ENCODE data around the gene IRAK2. TPM values are rescaled to one million over a fixed set of nuclear protein-coding genes. Genes with fewer than 3 reads are reported as not detected.

Gene IRAK2
- total and polyA plus RNA-seq, 9 donors: 1.1 to 2.3 (median 1.5) TPM

- Histone ChIP-seq H3K4me3 (peak within 1 kb of the TSS; percentile 75), H3K27me3 (no peaks in the 10 kb centered on the region), H3K27ac (peak within 1 kb of the TSS; percentile 81 to 91), H3K36me3 (no peaks in the 10 kb centered on the region), H3K4me1 (ENCODE audit: insufficient read depth) (peaks cover 9% of the 10 kb centered on the region), H3K9me3 (no peaks in the 10 kb centered on the region)
- TF ChIP-seq POLR2A (IDR thresholded peaks at IDR 0.05) (peak; percentile 76), EP300 (IDR thresholded peaks at IDR 0.05) (no peak)
- WGBS, 3 donors: 0% methylated on average over 43 to 80 of the region's 80 CpGs
- intact Hi-C loops (cut with DNase I): no loop called here
- peak; percentile 97 to 98 (median 98) for DNase-seq
Measured at GRCh38 chr3:10248184-10248983, 83.7 kb downstream of the IRAK2 start, which contains the start of gene TATDN2. TATDN2 (plus strand) TSS chr3:10248459; CDS start chr3:10249201, 742 bp downstream.

DNA sequence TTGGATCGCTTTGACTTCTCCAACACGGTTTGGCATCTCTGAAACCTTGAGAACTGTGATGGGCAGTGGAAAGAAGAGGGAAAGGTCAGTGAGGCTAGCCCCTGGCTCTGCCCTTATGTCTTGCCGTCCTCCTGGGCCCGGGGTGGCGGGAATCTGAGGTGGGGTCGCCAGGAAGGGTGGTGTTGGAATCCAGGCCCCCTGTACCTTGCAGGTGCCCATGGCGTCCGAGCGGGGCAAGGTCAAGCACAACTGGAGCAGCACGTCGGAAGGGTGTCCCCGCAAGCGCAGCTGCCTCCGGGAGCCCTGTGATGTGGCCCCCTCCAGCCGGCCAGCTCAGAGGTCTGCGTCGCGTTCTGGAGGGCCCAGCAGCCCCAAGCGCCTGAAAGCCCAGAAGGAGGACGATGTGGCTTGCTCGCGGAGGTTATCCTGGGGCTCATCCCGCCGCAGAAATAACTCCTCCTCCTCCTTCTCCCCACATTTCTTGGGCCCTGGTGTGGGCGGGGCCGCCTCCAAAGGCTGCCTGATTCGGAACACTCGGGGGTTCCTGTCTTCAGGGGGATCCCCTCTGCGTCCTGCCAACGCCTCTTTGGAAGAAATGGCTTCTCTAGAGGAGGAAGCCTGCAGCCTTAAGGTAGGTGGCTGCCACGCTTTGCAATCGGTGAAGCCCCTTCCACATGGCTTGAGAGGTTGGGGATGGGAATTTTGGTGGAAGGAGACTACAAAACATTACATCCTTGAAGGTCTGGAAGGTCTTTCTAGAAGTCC is 84.4 kb downstream of the IRAK2 start:
- intact Hi-C loops (cut with DNase I): no loop called here
- Histone ChIP-seq H3K4me1 (ENCODE audit: insufficient read depth) (peaks cover 9% of the 10 kb centered on the region), H3K9me3 (no peaks in the 10 kb centered on the region), H3K36me3 (no peaks in the 10 kb centered on the region), H3K27ac (peak overlapping the region; percentile 81 to 91), H3K4me3 (peak overlapping the region; percentile 75), H3K27me3 (no peaks in the 10 kb centered on the region)
- WGBS, 3 donors: 1% methylated on average over 32 of the region's 32 CpGs
- TF ChIP-seq EP300 (IDR thresholded peaks at IDR 0.05) (no peak), POLR2A (IDR thresholded peaks at IDR 0.05) (no peak)
- TF ChIP-seq, protein P1, sequence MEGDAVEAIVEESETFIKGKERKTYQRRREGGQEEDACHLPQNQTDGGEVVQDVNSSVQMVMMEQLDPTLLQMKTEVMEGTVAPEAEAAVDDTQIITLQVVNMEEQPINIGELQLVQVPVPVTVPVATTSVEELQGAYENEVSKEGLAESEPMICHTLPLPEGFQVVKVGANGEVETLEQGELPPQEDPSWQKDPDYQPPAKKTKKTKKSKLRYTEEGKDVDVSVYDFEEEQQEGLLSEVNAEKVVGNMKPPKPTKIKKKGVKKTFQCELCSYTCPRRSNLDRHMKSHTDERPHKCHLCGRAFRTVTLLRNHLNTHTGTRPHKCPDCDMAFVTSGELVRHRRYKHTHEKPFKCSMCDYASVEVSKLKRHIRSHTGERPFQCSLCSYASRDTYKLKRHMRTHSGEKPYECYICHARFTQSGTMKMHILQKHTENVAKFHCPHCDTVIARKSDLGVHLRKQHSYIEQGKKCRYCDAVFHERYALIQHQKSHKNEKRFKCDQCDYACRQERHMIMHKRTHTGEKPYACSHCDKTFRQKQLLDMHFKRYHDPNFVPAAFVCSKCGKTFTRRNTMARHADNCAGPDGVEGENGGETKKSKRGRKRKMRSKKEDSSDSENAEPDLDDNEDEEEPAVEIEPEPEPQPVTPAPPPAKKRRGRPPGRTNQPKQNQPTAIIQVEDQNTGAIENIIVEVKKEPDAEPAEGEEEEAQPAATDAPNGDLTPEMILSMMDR (IDR thresholded peaks at IDR 0.05): no peak
- peak; percentile 24 to 54 (median 40) for DNase-seq

- peak overlapping the region; percentile 75 for H3K4me3 ChIP-seq
- 11 to 16% (median 14%) methylated on average over 3 of the region's 3 CpGs for WGBS, 3 donors
- no peak overlapping the region for H3K27ac ChIP-seq
- intact Hi-C loops (cut with DNase I): no loop called here
- DNase-seq: no peak
- H3K36me3 ChIP-seq: no peaks in the 10 kb centered on the region
- H3K4me1 ChIP-seq (ENCODE audit: insufficient read depth): peaks cover 9% of the 10 kb centered on the region
- H3K27me3 ChIP-seq: no peaks in the 10 kb centered on the region
- TF ChIP-seq EP300 (IDR thresholded peaks at IDR 0.05) (no peak), POLR2A (IDR thresholded peaks at IDR 0.05) (no peak)
- TF ChIP-seq, protein P1 (IDR thresholded peaks at IDR 0.05): no peak
- H3K9me3 ChIP-seq: no peaks in the 10 kb centered on the region
Measured at GRCh38 chr3:10249833-10250232, 85.1 kb downstream of the IRAK2 start.

DNA sequence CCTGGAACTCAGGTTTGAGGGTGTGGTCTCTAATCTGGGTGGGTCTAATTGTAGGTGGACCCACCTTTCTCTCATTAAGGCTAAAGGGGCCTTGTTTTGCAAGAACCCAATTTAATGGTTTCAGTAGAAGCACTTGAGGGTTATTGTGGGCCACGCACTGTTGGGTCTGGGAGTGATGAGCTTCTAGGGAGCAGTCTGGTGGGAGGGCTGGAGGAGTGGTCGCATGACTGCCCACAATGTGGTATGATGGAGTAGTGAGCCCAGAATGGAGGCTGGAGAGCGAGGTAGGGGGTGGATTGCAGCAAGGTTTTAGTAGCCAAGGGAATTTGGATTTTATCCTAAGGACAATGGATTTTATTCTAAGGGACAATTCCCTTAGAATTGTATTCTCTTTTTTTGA is 86.3 kb downstream of the IRAK2 start:
- Histone ChIP-seq H3K4me3 (no peak overlapping the region), H3K27me3 (no peaks in the 10 kb centered on the region), H3K9me3 (no peaks in the 10 kb centered on the region), H3K27ac (no peak overlapping the region), H3K4me1 (ENCODE audit: insufficient read depth) (peaks cover 9% of the 10 kb centered on the region), H3K36me3 (no peaks in the 10 kb centered on the region)
- intact Hi-C loops (cut with DNase I): no loop called here
- no peak for TF ChIP-seq EP300 (IDR thresholded peaks at IDR 0.05)
- TF ChIP-seq, protein P1 (IDR thresholded peaks at IDR 0.05): no peak
- TF ChIP-seq POLR2A (IDR thresholded peaks at IDR 0.05): no peak
- DNase-seq: no peak
- 80 to 81% (median 80%) methylated on average over 3 of the region's 3 CpGs for WGBS, 3 donors

All from ovary (tissue), 9 donors.